Stomach (tissue), 4 donors: Measurements from ENCODE around the gene FAM13C.
A peak's percentile ranks its signal among the peaks of the same experiment; 100 is the strongest.

Source experiments
- CTCF ChIP-seq, 7 experiments: fragments of 450-650 bp in 4 of 7; fragments of 200-600 bp in 3 of 7; sonication (generic) in 3 of 7; IDR thresholded peaks; one replicate each; pipeline ENCODE4 v1.5.1; 2016 to 2019; ENCODE audit warnings: antibody characterized with exemption in 7 of 7, control low read depth in 2 of 7, mild to moderate bottlenecking in 1 of 7
- POLR2A ChIP-seq, 4 donors: fragments of 450-650 bp; IDR thresholded peaks; one replicate each; pipeline ENCODE4 v1.6.1; 2016; ENCODE audit warnings: antibody characterized with exemption in 4 of 4, control low read depth in 2 of 4, mild to moderate bottlenecking in 1 of 4, moderate library complexity in 1 of 4

- TF ChIP-seq CTCF (IDR thresholded peaks at IDR 0.05) (peak in 3 of 7 experiments; percentile 18 to 33 (median 22)), POLR2A (IDR thresholded peaks at IDR 0.05) (no peak)
Observed at GRCh38 chr10:59234816-59235429, 127.4 kb downstream of the FAM13C start.
